Measurements from ENCODE around the gene PHACTR1.

DNA sequence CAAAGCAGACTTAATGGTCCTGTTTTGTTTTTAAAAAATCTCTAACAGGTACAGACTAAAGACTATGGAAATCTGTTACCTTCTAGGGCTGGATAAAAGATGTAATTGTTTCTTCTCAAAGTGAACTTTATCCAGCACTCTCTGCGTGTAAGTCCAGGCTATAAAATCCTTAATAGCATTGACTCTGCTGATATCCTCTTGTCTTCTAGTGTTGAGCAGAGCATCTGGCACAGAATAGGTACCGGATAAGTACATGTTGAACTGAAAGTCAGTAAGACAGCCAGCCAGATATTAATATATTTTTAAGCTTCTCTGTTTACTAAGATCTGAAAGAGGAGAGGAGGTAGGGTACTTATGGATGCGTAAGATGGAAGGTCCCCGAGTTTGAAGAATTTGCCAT is 349.5 kb downstream of the PHACTR1 start:
- TF ChIP-seq POLR2AphosphoS5 (IDR thresholded peaks at IDR 0.05) = no peak
- TF ChIP-seq EP300 (IDR thresholded peaks at IDR 0.05; ENCODE audit: low read depth) = no peak
- TF ChIP-seq, protein P1, sequence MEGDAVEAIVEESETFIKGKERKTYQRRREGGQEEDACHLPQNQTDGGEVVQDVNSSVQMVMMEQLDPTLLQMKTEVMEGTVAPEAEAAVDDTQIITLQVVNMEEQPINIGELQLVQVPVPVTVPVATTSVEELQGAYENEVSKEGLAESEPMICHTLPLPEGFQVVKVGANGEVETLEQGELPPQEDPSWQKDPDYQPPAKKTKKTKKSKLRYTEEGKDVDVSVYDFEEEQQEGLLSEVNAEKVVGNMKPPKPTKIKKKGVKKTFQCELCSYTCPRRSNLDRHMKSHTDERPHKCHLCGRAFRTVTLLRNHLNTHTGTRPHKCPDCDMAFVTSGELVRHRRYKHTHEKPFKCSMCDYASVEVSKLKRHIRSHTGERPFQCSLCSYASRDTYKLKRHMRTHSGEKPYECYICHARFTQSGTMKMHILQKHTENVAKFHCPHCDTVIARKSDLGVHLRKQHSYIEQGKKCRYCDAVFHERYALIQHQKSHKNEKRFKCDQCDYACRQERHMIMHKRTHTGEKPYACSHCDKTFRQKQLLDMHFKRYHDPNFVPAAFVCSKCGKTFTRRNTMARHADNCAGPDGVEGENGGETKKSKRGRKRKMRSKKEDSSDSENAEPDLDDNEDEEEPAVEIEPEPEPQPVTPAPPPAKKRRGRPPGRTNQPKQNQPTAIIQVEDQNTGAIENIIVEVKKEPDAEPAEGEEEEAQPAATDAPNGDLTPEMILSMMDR (IDR thresholded peaks at IDR 0.05) = no peak
- no peak for TF ChIP-seq POLR2A (IDR thresholded peaks at IDR 0.05)
